ENCODE measurements around the gene RFC1.

Gene RFC1

DNA sequence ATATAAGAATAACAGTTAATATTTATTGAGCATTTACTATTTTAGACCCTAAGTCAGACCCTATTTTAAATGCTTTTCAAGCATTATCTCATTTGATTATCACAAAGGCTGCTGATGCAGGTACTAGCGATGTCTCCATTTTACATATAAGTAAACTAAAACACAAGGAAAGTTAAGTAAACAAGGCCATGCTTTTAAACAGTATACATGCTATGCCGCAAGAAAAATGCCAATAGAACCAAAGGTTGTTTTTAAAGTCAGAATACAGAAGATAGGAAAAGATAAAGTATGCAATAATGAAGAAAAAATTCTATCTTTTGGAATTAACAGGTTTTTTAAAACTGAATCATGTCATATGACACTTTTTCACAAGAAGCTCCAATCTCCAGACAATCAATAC lies 26.2 kb downstream of the RFC1 start:
- Histone ChIP-seq H3K79me2 (ENCODE audit: insufficient read depth, low read depth) (peaks cover 9% of the 10 kb centered on the region; the same call in 1 of the 2 replicates), H2AFZ (ENCODE audit: low read depth) (no peak overlapping the region), H3K4me1 (ENCODE audit: low read depth, poor library complexity, severe bottlenecking) (peaks cover 4% of the 10 kb centered on the region), H3K27ac (no peak overlapping the region), H3K27me3 (ENCODE audit: insufficient read depth, low read depth) (no peaks in the 10 kb centered on the region), H3K36me3 (ENCODE audit: insufficient read depth) (no peaks in the 10 kb centered on the region), H4K20me1 (ENCODE audit: insufficient read depth) (no peaks in the 10 kb centered on the region), H3K4me2 (no peak overlapping the region), H3K4me3 (IDR thresholded peaks at IDR 0.05; ENCODE audit: insufficient read depth, low read depth, low read length) (no peak overlapping the region), H3K9ac (no peak overlapping the region)
- TF ChIP-seq, protein P1, sequence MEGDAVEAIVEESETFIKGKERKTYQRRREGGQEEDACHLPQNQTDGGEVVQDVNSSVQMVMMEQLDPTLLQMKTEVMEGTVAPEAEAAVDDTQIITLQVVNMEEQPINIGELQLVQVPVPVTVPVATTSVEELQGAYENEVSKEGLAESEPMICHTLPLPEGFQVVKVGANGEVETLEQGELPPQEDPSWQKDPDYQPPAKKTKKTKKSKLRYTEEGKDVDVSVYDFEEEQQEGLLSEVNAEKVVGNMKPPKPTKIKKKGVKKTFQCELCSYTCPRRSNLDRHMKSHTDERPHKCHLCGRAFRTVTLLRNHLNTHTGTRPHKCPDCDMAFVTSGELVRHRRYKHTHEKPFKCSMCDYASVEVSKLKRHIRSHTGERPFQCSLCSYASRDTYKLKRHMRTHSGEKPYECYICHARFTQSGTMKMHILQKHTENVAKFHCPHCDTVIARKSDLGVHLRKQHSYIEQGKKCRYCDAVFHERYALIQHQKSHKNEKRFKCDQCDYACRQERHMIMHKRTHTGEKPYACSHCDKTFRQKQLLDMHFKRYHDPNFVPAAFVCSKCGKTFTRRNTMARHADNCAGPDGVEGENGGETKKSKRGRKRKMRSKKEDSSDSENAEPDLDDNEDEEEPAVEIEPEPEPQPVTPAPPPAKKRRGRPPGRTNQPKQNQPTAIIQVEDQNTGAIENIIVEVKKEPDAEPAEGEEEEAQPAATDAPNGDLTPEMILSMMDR (conservative IDR thresholded peaks at IDR 0.05; ENCODE audit: low read depth, low read length) = no peak

GRCh38 chr4:39337841-39338240 lies 28.3 kb downstream of the RFC1 start:
- Histone ChIP-seq H2AFZ (ENCODE audit: low read depth) (no peak overlapping the region), H3K4me1 (ENCODE audit: low read depth, poor library complexity, severe bottlenecking) (no peaks in the 10 kb centered on the region), H3K9ac (no peak overlapping the region), H4K20me1 (ENCODE audit: insufficient read depth) (no peaks in the 10 kb centered on the region), H3K27me3 (ENCODE audit: insufficient read depth, low read depth) (no peaks in the 10 kb centered on the region), H3K79me2 (ENCODE audit: insufficient read depth, low read depth) (peaks cover 5% of the 10 kb centered on the region; the same call in 1 of the 2 replicates), H3K27ac (no peak overlapping the region), H3K4me3 (IDR thresholded peaks at IDR 0.05; ENCODE audit: insufficient read depth, low read depth, low read length) (no peak overlapping the region), H3K36me3 (ENCODE audit: insufficient read depth) (no peaks in the 10 kb centered on the region), H3K4me2 (no peak overlapping the region)
- TF ChIP-seq, protein P1 (conservative IDR thresholded peaks at IDR 0.05; ENCODE audit: low read depth, low read length) = no peak

DNA sequence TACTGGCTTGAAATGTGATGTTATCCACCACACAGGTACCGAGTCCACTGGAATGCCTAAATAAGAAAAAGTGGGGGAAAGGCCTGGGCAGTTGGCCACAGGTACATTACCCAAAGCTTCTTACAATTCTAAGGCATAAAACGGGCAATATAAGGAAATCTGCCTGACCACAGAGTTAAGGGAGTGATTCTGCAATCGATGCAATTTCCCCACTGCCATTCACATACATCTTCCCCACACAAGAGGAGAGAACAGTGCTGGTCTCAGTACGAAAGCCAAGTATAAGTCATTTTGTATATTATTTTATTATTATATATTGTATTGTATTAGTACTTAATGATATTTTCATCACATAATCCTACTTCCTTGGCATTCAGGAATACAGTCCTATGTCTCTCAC lies 30.6 kb downstream of the RFC1 start:
- no peaks in the 10 kb centered on the region for H3K27me3 ChIP-seq (ENCODE audit: insufficient read depth, low read depth)
- H3K4me2 ChIP-seq = no peak overlapping the region
- TF ChIP-seq, protein P1 (conservative IDR thresholded peaks at IDR 0.05; ENCODE audit: low read depth, low read length) = no peak
- H4K20me1 ChIP-seq (ENCODE audit: insufficient read depth) = no peaks in the 10 kb centered on the region
- H3K36me3 ChIP-seq (ENCODE audit: insufficient read depth) = no peaks in the 10 kb centered on the region
- H3K27ac ChIP-seq = no peak overlapping the region
- no peak overlapping the region for H3K4me3 ChIP-seq (IDR thresholded peaks at IDR 0.05; ENCODE audit: insufficient read depth, low read depth, low read length)
- no peak overlapping the region for H2AFZ ChIP-seq (ENCODE audit: low read depth)
- no peak overlapping the region for H3K9ac ChIP-seq
- peaks cover 3% of the 10 kb centered on the region for H3K4me1 ChIP-seq (ENCODE audit: low read depth, poor library complexity, severe bottlenecking)
- peaks cover 15% of the 10 kb centered on the region; the same call in 1 of the 2 replicates for H3K79me2 ChIP-seq (ENCODE audit: insufficient read depth, low read depth)

GRCh38 chr4:39331191-39331590 lies 35.0 kb downstream of the RFC1 start:
- Histone ChIP-seq H3K79me2 (ENCODE audit: insufficient read depth, low read depth) (peaks cover 15% of the 10 kb centered on the region; the same call in 1 of the 2 replicates), H3K4me1 (ENCODE audit: low read depth, poor library complexity, severe bottlenecking) (peaks cover 7% of the 10 kb centered on the region)

More at GRCh38 chr4:39331191-39331590, 35.0 kb downstream of the RFC1 start:
- no peaks in the 10 kb centered on the region for H3K27me3 ChIP-seq (ENCODE audit: insufficient read depth, low read depth)
- TF ChIP-seq, protein P1 (conservative IDR thresholded peaks at IDR 0.05; ENCODE audit: low read depth, low read length) = no peak
- H3K4me2 ChIP-seq = no peak overlapping the region
- H4K20me1 ChIP-seq (ENCODE audit: insufficient read depth) = no peaks in the 10 kb centered on the region
- H2AFZ ChIP-seq (ENCODE audit: low read depth) = no peak overlapping the region
- H3K4me3 ChIP-seq (IDR thresholded peaks at IDR 0.05; ENCODE audit: insufficient read depth, low read depth, low read length) = no peak overlapping the region
- H3K27ac ChIP-seq = no peak overlapping the region
- no peaks in the 10 kb centered on the region for H3K36me3 ChIP-seq (ENCODE audit: insufficient read depth)
- H3K9ac ChIP-seq = no peak overlapping the region
